GM18867 (cell line): ENCODE data around the gene TADA3.
"Not testable (repeated sequence)": the region's sequence is repeated elsewhere in the genome, so short reads cannot be mapped to it uniquely, and the experiment has no call there.

Experiments used
- ATAC-seq: cut with Tn5 transposase; IDR thresholded peaks from one replicate; pipeline ENCODE4 v1.9.1; 2021; ENCODE audit warnings: mild to moderate bottlenecking, moderate library complexity; ENCODE audit not compliant: unreplicated experiment

The TADA3 gene

GRCh38 chr3:9785602-9786001, 6.7 kb downstream of the TADA3 start:
- ATAC-seq = no peak

DNA sequence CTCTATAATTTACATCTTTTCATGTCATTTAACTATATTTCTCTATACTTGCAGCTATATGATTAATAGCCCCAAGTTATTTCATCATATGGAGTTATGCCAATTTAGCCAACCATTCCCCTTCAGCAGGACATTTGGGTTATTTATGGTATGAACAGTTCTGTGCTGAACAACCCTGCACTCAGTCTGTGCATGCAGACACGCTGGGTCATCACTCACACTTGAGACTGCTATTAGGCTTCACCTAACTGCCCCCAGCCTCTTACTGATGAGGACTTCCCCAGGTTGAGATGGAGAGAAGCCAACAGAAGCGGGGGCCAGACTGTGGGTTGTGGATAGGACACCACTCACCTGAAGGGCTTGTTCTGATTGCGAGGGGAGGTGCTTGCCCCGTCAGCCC, 7.3 kb downstream of the TADA3 start:
- ATAC-seq = no peak

- ATAC-seq = no peak
These were observed 8.3 kb downstream of the TADA3 start for GRCh38 chr3:9783954-9784353.

DNA sequence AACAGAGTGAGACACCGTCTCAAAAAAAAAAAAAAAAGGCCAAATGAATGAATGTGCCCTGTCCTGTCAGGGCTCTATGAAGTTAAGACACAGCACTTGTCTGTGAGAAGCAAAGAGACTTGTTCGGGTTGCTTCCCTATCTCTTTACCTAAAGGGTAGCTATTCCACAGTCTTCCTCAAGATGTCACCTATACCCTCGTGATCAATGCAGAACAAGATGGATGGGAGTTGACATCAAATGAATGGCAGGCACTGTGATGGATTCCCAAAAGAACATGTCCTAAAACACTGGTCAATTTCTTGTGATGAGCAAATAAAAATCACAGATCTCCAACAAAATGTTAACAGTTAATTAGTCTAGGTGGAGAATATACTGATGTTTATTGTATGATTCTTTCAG, 9.5 kb downstream of the TADA3 start:
- no peak for ATAC-seq

DNA sequence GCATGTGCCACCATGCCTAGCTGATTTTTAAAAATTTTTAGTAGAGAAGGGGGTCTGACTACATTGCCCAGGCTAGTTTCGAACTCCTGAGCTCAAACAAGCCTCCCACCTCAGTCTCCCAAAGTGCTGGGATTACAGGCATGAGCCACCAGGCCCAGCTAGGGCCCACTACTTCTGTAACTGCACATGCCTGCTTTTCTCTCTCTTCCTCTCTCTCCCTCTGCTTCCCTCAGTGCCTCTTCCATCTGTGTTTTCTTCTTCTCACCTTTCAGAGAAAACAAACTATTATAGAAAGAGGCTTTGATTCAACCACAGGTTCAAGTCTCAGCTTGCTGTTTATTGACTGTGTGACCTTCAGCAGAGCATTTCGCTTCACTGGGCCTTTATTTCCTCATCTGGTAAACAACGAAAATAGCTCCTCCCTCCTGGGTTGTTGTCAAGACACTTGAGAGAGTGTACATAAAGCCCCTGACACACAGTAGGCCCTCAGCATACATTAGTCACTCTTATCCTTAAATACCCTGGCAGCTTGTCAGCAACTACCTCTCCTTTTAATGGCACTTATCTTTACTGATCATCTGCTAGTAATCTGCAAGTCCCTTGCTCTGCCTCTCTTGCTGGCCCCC, 10.2 kb downstream of the TADA3 start:
- no peak for ATAC-seq

- ATAC-seq = no peak
These were observed 10.7 kb downstream of the TADA3 start for GRCh38 chr3:9781551-9781950.

GRCh38 chr3:9780910-9781309, 11.4 kb downstream of the TADA3 start:
- no peak for ATAC-seq

DNA sequence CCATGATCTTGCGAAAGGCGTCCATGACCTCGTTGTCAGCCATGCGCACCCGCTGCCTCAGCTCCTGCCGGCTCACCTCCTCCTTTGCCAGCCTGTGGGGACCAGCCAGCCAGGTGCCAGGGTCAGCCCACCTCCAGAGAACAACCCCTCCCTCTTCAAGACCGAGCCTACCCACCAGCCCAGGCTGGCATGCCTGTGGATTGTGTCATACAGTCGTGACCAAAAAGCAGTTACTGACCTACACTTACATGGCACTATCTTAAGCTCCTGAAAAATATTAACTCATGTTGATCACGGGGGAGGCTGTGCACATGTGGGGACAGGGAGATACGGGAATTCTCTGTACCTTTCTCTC, 11.8 kb downstream of the TADA3 start:
- ATAC-seq = no peak

DNA sequence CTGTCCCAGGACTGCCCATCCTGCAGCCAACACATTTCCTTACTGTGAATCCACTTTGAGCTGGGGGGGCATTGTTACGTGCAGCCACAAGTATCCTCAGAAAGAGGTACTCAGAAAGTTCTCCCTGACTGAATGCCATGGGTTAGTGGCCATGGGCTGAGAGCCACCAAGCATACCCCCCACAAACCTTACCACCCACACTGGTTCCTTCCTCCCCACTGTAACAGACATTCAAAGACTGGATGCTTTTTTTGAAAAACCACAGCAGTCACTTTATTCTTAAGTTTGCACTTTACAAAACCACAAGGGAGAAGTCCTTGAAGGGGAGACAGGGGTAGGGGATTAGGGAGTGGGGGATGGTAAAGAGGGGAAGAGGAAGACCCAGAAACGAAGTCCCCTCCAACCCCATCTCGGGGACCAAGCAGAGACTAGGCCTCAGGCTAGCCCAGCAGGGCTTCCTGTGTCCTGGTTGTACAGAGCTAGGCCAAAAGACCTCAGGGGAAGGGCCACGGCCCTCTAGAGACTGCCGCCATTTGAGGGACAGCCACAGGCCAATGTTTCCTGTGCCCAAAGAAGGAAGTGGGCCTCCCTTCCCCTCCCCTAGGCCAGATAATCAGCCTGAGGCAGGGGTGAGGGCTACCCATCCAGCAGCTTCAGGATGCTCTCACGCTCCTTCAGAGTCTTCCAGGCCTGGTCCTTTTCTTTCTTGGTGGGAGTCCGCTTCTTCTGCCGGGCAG, 12.4 kb downstream of the TADA3 start:
- ATAC-seq = peak; percentile 45

DNA sequence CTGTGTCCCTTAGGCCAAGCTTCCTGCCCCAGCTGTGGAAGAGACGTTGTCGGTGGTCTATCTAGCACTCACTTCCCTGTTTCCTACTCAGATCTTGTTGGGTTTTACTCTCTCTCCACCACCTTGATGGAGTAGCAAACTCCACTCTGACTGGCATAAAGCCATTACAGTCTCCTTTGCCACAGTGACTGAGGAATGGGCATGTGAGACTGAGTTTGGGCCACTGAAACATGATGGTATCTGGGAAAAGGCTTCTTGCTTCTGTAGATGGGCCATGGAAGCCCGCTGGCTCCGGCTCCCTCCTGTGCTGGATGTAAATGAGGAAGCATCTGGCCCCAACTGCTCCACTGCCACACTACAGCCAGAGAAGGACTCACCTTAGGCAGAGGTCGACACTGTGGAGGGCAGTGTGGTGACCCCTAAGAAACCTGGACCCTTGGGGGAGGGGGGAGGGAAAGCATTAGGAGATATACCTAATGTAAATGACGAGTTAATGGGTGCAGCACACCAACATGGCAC, 13.1 kb downstream of the TADA3 start:
- ATAC-seq = no peak

DNA sequence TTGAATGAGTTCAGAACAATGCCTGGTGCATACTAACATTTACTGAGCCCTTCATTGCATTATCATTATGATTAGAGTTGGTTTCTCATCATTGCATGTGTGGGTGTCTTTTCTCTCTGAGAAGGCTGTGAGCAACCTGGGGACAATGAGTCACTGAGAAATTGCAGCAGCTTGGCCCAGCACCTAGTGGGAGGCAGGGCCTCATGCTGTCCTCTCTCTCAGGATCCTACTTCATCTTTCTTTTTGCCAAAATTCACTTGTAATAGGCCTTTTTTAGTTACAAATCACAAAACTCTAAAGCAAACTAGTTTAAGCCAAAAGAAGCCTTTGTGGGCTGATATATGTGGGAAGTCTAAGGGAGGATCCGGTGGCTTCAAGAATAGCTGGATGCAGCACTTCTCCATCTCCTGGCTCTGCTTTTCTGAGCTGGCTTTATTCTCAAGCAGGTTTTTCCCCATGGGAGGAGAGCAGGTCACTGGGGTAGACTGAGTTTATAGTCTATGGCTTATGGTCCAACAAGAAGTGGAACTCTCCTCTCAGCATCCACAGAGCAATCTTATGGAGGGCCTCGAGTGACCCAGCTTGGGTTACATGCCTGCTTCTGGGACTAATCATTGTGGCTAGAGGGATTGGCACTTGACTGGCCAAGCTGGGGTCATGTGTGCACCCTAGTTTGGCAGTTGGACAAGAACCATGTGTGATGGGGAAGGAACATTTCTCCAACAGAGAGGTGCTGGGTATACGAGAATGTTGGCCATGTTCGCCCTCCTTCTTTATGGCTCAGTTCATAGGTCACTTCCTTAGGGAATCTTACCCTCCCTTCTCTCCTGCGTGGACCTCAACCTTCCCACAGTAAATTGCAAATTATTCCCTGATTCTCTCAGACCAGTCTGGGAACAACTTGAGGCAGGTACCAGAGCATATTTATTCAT, 13.9 kb downstream of the TADA3 start:
- ATAC-seq = no peak

DNA sequence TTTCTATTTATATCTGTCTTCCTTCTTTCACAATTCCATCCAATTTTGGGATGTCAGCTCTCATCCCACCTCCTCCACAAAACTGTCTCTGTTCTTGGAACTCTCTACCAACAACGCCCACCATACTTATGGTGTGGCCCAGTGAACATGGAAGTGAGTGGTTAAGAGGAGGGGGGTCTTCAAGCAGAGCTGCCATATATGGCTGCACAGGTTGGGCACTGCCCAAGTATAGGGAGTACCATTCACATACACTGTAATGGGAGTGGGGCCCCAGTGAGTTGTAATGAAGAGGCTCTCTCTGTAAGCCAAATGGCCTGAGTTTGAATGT, 14.6 kb downstream of the TADA3 start:
- no peak for ATAC-seq

GRCh38 chr3:9776896-9777693, 15.2 kb downstream of the TADA3 start:
- no peak for ATAC-seq

DNA sequence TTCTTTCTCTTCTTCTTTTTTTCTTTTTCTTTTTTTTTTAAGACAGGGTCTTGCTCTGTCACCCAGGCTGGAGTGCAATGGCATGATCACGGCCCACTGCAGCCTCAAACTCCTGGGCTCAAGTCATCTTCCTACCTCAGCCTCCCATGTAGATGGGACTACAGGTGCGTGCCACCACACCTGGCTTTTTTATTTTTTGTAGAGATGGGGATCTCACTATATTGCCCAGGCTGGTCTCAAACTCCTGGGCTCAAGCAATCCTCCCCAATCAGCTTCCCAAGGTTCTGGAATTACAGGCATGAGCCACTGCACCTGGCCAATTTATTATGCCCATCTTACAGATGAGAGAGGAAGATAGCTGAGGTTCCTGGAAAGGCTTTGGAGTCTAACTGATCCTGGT, 21.3 kb downstream of the TADA3 start:
- not testable (repeated sequence) for ATAC-seq

DNA sequence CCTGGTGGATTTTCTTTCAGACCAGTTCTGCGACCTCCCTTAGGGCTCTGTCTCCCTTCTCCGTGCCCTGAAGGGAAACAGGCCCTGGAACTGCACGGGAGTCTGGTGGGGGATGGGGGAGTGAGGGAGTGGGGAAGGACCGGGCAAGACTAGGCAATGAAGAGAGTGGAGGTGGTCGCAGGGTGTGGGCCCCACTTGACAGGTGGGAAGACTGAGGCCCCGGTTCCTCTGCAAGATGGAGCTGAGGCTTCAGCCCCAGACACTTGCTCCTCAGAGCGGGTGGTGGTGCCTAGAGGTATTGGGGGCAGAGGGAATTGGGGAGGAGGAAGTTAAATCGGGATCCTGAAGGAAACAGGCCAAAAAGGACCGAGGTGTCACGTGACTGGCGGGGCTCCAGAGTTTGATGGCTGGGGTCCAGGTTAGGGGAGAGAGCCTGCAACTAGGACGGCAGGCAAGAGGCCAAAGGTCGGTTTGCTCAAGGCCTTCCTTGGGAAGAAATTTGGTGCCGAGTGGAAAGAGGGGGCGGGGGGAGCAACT, 21.9 kb downstream of the TADA3 start:
- no peak for ATAC-seq

GRCh38 chr3:9769426-9770275, 22.6 kb downstream of the TADA3 start, which contains the start of gene CAMK1:
Gene CAMK1, minus strand, starts transcription at chr3:9769947. Its CDS starts 2,198 bp downstream, at chr3:9767749.
- no peak for ATAC-seq

GRCh38 chr3:9769012-9769411, 23.3 kb downstream of the TADA3 start:
- ATAC-seq = no peak

DNA sequence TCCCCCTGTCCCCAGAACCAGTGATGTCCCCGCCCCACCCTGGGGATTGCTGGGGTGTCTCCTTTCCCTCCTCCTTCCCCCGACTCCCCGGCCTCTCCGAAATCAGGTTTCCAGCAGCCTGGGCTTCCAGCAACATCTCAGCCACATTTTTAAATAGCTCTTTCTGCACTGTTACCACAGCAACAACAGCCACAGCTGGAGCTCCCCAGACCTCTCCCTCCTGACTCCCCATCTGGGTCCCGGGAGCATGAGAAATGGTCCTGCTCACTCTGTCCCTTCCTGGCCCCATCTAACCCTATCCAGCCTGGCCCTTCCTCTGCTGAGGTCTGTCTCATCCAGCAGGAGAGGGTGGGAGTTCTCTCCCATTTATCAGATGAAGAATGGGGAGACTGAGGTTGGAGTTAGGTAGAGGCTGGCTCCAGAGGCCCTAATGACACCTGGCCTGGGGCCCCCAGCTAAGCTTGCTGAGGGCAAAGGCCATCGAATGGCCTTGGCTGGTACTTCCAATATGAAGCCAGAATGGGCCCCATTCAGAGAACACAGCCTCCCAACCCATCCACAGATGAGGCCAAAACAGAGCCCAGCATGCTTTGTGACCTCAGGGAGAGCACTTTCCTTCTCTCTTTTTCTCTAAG, 24.0 kb downstream of the TADA3 start:
- ATAC-seq = no peak

DNA sequence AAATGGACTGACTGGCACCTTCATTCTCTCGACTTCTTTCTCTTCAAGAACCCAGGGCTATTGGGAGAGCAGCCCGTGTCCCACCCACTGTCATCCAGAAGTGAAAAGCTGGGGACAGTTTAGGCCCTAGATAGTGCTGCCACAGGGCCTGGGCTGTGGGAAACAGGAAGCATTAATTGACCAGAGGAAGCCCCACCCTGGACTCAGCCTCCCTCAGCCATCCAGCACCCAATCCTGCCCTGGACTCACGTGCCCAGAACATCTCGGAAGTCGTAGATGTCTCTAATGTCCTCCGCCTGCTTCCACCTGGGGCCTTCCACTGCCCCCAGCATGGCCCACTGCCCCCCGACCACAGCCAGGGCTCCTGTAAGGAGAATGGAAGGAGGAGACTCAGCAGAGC, 24.9 kb downstream of the TADA3 start:
- no peak for ATAC-seq
